A673 (cell line): ENCODE results near the gene SLC12A3. TPM values are rescaled to one million over a fixed set of nuclear protein-coding genes. Genes with fewer than 3 reads are reported as not detected.

ENCODE experiments used
- BruUV-seq: library from RNA; stranded (reverse); fragments of 400-500 nt; replicated peaks from 2 replicates; lab custom pipeline; 2021; lab: Mats Ljungman, UMichigan
- CTCF ChIA-PET: fragments of 300-600 bp; sonication (Branson Sonifier 250); formaldehyde crosslinking; loops from one replicate; lab custom pipeline; 2022; ENCODE audit warnings: antibody characterized with exemption; lab: Charles Lee
- POLR2A ChIA-PET: fragments of 300-600 bp; sonication (Branson Sonifier 250); formaldehyde crosslinking; loops from one replicate; lab custom pipeline; 2022; ENCODE audit warnings: antibody characterized with exemption; ENCODE audit not compliant: low non-redundant PET; lab: Charles Lee
- DNase-seq: peaks from one replicate; pipeline ENCODE4 v3.0.0-alpha.2; 2015; ENCODE audit warnings: low spot score
- H3K27ac ChIP-seq: fragments of 200-600 bp; sonication (generic); 2 replicates; pipeline ENCODE4 v1.5.1; 2016; ENCODE audit warnings: mixed run types, low read depth, mild to moderate bottlenecking, mixed read lengths, antibody characterized with exemption, low read length; ENCODE audit not compliant: poor library complexity, severe bottlenecking
- H3K27me3 ChIP-seq: fragments of 200-600 bp; sonication (generic); replicated peaks from 2 replicates; pipeline ENCODE4 v1.6.1; 2017; ENCODE audit warnings: mixed run types, low read depth, mild to moderate bottlenecking, mixed read lengths, antibody characterized with exemption, low read length; ENCODE audit not compliant: insufficient read depth, poor library complexity
- H3K36me3 ChIP-seq: fragments of 200-600 bp; sonication (generic); 2 replicates; pipeline ENCODE4 v1.6.1; 2016; ENCODE audit warnings: mixed run types, mild to moderate bottlenecking, mixed read lengths, antibody characterized with exemption, low read length; ENCODE audit not compliant: insufficient read depth, poor library complexity, severe bottlenecking
- H3K4me1 ChIP-seq: fragments of 200-600 bp; sonication (generic); 2 replicates; pipeline ENCODE4 v1.6.1; 2017; ENCODE audit warnings: mixed run types, mild to moderate bottlenecking, mixed read lengths, antibody characterized with exemption, low read length; ENCODE audit not compliant: insufficient read depth, poor library complexity, severe bottlenecking
- H3K4me3 ChIP-seq: fragments of 200-600 bp; sonication (generic); 2 replicates; pipeline ENCODE4 v1.5.1; 2016; ENCODE audit warnings: low read depth, mixed run types, mild to moderate bottlenecking, mixed read lengths, low read length; ENCODE audit not compliant: poor library complexity, severe bottlenecking
- H3K9me3 ChIP-seq: fragments of 200-600 bp; sonication (generic); 2 replicates; pipeline ENCODE4 v1.6.1; 2016; ENCODE audit warnings: mixed run types, low read depth, mild to moderate bottlenecking, mixed read lengths, antibody characterized with exemption, low read length; ENCODE audit not compliant: poor library complexity, severe bottlenecking
- EZH2 ChIP-seq: fragments of 200-600 bp; sonication (generic); IDR thresholded peaks from 2 replicates; pipeline ENCODE4 v1.6.1; 2017; ENCODE audit warnings: borderline replicate concordance, low read depth, mild to moderate bottlenecking, mixed read lengths, antibody characterized with exemption, low read length; ENCODE audit not compliant: poor library complexity, severe bottlenecking
- intact Hi-C: fragments of 100-400 bp; cut with micrococcal nuclease; formaldehyde crosslinking; loops from one replicate; pipeline ENCODE4 v1.10.0; 2022; ENCODE audit not compliant: unreplicated experiment
- total RNA-seq: library from RNA; stranded (reverse); gene quantifications from 2 replicates; pipeline ENCODE4 v1.2.3, GENCODE V29; 2021
- TF ChIP-seq, protein P1 (sequence below): fragments of 300-800, 200-600 bp; sonication (generic); conservative IDR thresholded peaks from 2 replicates; pipeline ENCODE4 v1.5.1; 2017; ENCODE audit warnings: low read depth, mild to moderate bottlenecking, antibody characterized with exemption, low read length, moderate library complexity, mixed read lengths

Gene SLC12A3
- total RNA-seq, 1 experiment from 2014 or later, result not detected

DNA sequence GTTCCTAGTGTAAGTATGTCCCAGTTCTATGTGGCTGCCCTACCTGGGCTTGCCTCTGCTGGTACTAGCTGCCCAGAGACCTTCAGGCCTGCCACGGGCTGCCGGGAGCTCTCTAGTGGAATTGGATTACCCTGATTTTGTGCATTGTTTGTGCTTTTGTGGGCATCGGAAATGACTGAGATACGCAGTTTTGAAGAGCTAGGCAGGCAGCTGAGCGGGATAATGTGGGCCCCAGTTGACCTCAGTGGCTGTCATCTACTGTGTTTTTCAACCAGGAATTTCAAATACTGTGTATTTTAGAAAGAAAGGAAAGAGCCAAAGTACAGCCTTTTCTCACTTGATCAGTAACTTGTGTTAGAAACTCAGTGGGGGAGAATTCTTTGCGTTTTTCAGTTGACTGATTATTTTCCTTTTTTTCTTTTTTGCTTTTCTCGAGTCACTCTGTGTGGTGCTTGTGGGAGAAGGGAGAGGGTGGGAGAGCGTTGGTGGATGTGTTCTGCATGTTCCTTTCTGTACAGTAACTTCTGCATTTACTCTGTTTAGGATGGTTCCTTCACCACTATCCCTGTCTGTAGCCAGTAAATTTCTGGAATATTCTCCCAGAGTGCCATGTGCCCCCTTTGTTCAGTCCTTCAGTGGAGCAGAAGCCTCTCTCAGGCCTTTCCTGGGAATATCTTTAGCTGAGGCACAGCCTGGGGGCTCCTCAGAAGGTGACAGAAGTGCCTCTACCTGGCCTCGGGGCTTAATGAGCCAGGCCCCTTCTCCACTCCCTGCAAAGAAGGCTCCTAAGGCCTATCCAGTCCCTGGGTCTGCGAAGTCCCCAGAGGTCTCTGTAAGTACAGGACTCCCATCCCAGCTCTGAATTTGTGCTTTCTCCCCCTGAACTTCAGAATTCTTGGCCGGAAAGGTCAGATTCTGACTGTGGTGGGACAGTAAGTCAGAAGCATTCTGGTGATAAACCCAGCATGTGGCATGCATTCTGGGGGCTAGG lies 15.0 kb upstream of the SLC12A3 start:
- BruUV-seq, result no TSS peak

DNA sequence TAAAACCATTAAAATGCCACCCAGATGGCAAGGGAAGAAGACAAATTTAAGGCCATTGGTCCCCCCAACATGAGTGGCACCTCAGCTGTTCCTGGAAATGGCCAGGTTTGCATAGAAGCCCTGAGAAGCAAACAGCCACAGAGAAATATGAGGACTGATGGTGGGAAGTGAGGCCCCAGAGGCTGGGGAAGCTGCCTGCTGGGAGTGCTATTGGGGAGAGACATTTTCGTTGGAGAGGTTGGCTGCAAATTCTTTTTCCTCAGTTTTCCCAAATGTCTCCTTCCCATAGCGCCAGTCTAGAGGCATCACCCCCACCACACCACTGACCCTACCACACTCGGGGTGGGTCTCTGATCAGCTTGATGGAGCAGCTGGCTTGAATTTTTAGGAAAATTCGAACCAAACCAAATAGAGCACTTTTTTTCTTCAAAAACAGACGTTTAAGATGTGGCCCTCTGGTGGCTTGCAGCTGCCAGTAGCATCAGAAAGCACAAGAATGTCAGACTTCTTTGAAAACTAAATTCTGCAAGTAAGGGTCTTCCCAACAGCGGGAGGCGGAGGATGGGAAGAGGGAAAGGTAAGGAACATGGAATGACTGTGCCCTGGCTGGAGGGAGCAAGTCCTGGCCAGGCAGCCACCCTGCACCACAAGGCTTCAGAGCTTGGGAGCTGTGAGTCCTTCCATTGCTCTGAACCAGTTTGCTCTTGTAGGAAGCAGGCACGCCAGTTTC lies 13.2 kb upstream of the SLC12A3 start:
- Histone ChIP-seq H3K27me3 (no peaks in the 10 kb centered on the region), H3K27ac (no peak overlapping the region), H3K36me3 (no peaks in the 10 kb centered on the region), H3K4me1 (peaks cover 24% of the 10 kb centered on the region), H3K9me3 (no peaks in the 10 kb centered on the region), H3K4me3 (no peak overlapping the region)
- peak; percentile 36 for DNase-seq
- ChIA-PET POLR2A (no interaction called here), CTCF (no interaction called here)
- intact Hi-C loops, result loop anchor here (5.0 kb wide), 1 partner anchor 275 kb away; no protein-coding TSS in a partner anchor
- no peak for TF ChIP-seq EZH2
- TF ChIP-seq, protein P1, sequence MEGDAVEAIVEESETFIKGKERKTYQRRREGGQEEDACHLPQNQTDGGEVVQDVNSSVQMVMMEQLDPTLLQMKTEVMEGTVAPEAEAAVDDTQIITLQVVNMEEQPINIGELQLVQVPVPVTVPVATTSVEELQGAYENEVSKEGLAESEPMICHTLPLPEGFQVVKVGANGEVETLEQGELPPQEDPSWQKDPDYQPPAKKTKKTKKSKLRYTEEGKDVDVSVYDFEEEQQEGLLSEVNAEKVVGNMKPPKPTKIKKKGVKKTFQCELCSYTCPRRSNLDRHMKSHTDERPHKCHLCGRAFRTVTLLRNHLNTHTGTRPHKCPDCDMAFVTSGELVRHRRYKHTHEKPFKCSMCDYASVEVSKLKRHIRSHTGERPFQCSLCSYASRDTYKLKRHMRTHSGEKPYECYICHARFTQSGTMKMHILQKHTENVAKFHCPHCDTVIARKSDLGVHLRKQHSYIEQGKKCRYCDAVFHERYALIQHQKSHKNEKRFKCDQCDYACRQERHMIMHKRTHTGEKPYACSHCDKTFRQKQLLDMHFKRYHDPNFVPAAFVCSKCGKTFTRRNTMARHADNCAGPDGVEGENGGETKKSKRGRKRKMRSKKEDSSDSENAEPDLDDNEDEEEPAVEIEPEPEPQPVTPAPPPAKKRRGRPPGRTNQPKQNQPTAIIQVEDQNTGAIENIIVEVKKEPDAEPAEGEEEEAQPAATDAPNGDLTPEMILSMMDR, result peak; percentile 55
- no TSS peak for BruUV-seq

More for the DNA sequence above, 15.0 kb upstream of the SLC12A3 start:
- H3K27me3 ChIP-seq, result no peaks in the 10 kb centered on the region
- H3K9me3 ChIP-seq, result no peaks in the 10 kb centered on the region
- peak overlapping the region; percentile 33 for H3K27ac ChIP-seq
- no peak for TF ChIP-seq EZH2
- TF ChIP-seq, protein P1, result no peak
- DNase-seq, result no peak
- no peaks in the 10 kb centered on the region for H3K36me3 ChIP-seq
- intact Hi-C loops, result loop anchor here (5.0 kb wide), 1 partner anchor 273 kb away; no protein-coding TSS in a partner anchor
- H3K4me3 ChIP-seq, result no peak overlapping the region
- CTCF ChIA-PET, result interaction anchor here (0.6 kb wide), 1 partner anchor 244 kb away, joined by 5 read pairs; no protein-coding TSS in a partner anchor
- POLR2A ChIA-PET, result no interaction called here
- H3K4me1 ChIP-seq, result peaks cover 24% of the 10 kb centered on the region

DNA sequence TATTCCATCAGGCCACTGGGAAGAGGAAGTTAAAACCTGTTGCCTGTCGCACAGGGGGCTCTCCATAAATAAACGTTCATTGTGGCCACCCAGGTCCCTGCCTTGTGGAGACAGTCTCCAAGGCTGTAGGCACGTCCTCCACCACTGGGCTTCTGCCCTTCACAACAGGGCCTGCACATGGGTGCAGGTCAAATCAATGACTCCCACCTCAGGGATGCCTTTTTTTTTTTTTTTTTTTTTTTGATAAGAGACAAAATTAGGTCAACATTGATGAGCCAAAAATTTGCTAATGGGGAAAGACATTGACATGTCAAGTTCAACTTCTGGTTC lies 12.6 kb upstream of the SLC12A3 start:
- intact Hi-C loops, result loop anchor here (5.0 kb wide), 1 partner anchor 275 kb away; no protein-coding TSS in a partner anchor
- H3K27me3 ChIP-seq, result no peaks in the 10 kb centered on the region
- no peaks in the 10 kb centered on the region for H3K36me3 ChIP-seq
- no peak for TF ChIP-seq EZH2
- TF ChIP-seq, protein P1, result no peak
- ChIA-PET POLR2A (no interaction called here), CTCF (no interaction called here)
- no peak overlapping the region for H3K27ac ChIP-seq
- DNase-seq, result no peak
- H3K9me3 ChIP-seq, result no peaks in the 10 kb centered on the region
- BruUV-seq, result no TSS peak
- peaks cover 24% of the 10 kb centered on the region for H3K4me1 ChIP-seq
- no peak overlapping the region for H3K4me3 ChIP-seq
